GM19328 (cell line): ENCODE data around the gene TNNI3.
"Not testable (repeated sequence)": the region's sequence is repeated elsewhere in the genome, so short reads cannot be mapped to it uniquely, and the experiment has no call there.

Experiments
- ATAC-seq: cut with Tn5 transposase; IDR thresholded peaks from one replicate; pipeline ENCODE4 v1.9.1; 2021; ENCODE audit warnings: mild to moderate bottlenecking, moderate library complexity; ENCODE audit not compliant: unreplicated experiment

Gene TNNI3

DNA sequence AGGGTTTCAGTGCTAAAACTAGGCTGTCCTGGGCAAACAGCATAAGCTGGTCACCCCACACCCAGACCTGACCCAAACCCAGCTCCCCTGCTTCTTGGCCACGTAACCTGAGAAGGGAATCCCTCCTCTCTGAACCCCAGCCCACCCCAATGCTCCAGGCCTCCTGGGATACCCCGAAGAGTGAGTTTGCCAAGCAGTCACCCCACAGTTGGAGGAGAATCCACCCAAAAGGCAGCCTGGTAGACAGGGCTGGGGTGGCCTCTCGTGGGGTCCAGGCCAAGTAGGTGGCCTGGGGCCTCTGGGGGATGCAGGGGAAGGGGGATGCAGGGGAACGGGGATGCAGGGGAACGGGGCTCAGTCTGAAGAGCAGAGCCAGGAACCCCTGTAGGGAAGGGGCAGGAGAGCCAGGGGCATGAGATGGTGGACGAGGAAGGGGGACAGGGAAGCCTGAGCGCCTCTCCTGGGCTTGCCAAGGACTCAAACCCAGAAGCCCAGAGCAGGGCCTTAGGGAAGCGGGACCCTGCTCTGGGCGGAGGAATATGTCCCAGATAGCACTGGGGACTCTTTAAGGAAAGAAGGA, 42.9 kb downstream of the TNNI3 start:
- ATAC-seq: no peak

DNA sequence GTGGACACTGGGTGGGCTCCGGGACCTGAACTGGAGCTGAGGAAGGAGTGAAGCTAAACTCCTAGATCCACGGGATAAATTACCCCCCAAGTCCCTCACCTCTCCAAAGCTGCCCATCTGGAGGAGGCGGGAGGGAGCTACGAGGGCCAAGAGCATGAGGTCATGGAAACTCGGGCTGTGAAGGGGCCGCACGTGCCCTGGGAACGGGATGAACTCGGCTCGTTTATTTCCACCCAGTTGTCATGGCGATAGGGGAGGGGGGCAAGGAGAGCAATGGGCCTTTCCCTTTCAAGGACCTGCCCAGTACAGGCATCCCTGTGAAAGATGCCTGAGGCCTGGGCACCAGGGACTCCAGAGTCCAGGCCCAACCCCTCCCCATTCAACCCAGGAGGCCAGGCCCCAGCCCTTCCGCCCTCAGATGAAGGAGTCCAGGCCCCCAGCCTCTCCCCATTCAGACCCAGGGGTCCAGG, 43.9 kb downstream of the TNNI3 start:
- ATAC-seq: no peak

DNA sequence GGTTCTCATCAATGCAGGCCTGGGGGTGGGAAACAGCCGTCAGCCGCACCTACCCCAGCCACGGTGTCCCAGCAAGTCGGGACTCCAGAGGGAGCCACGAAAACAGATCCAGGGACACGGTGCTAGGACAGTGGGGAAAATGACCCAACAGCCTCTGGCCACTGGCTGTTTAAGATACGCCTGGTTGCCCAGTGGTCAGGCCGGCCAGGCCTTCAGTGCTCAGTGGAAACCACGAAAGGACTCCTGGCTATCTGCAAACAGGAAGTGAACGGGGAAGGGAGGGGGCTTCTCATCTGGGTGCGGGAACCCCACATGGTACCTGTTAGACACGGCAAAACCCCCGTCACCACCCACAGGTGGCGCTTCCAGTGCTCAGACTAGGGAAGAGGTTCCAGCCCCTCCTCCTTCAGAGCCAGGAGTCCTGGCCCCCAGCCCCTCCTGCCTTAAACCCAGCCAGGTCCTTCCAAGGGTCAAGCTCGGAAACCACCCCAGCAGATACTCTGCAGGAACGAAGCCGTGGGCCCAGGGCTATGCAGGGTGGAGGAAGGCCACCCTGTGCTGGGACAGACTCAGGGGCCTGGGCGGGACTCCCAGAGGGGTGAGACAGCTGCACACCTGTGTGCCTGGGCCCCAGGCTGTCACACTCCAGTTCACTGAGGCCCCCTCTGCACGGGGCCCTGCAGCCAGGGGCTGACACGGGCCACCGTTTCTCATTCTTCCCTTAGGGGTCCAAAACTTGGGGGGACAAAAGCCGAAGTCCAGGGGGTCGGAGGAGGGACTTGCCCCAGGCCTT, 44.6 kb downstream of the TNNI3 start:
- ATAC-seq: no peak

DNA sequence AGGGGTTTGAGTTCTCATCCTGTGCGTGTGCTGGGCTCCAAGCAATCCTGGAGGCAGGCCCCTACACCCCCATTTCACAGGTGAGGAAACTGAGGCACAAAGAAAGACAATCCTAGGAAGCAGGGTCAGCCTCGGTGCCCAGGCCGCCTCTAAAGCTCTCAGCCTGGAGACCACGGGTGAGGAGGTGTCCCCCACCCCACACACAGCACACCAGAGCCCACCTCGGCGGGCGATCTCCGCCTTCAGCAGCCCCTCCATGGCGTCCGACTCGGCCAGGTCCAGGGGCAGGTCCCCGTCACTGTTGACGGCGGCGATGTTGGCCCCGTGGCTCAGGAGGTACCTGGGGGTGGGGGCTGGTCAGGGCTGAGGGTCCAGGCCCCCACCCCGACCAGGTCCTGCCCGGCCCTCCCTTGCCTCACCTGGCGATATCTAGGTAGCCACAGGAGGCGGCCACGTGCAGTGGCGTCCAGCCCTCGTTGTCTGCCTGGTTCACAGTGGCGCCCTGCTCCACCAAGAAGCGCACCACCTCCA, 45.2 kb downstream of the TNNI3 start:
- no peak for ATAC-seq

DNA sequence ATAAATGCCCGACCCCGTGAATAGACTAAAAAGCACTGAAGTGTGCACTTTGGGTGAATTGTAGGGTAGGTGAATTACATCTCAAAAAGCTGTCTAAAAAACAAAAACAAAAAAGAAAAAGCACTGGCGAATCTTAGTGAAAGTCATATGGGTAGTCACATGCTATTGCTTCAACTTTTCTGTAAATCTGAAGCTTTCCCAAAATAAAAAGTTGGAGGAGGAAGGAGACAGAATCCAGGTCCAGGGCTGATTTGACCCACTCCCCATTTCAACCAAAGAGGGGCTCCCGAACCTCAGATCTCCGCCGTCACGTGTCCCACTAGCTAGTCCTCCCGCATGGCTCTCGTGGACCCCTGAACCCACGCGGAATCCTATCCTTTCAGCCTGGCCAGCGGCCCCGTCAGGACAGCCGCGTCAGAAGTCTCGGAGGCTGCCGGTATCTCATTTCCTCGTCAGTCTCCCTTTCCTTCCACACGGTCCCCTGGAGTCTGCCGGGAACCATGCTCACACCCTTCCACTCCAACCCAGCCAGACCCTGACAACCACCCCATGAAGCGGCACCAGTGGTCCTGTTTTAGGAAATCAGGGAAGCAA, 46.2 kb downstream of the TNNI3 start:
- ATAC-seq: no peak

DNA sequence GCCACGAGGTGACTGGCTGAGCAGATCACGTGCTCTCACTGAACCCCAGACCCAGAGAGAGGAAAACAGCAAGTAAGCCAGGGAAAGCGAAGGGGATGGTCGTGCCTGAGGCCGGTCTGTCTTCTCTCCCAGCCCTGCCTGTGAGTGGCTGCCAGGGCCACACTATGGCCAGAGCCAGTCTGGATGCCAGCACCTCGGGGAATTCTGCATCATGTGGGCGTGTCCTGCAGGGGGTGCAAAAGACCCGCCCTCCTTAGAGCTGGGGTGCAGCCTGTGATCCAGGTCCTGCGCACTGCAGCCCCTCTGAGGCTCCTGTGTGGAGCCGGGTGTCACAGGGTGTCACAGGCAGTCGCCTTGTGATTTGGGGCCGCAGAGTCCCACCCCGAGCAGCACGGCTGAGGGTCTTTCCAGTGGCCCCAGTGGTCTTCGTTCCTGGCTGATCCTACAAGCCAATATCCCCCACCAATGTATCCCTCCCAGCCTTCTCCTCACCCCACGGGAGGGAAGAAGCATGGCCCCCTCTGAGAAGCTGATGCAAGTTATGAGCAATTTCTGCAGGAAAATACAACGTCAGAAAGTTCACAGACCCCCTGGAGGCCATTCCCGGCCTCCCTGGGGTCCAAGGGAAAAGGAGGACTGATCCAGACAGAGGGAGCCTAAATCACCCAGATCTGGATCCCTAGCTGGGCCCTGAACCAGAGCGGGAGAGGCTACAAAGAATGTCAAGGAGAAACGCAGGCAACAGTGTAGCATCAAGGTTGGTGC, 47.8 kb downstream of the TNNI3 start:
- no peak for ATAC-seq

DNA sequence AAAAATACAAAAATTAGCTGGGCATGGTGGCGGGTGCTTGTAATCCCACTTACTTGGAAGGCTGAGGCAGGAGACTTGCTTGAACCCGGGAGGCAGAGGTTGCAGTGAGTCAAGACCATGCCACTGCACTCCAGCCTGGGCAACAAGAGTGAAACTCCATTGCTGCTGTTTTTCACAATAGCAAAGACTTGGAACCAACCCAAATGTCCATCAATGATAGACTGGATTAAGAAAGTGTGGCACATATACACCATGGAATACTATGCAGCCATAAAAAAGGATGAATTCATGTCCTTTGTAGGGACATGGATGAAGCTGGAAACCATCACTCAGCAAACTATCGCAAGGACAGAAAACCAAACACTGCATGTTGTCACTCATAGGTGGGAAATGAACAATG, 50.3 kb downstream of the TNNI3 start:
- ATAC-seq: not testable (repeated sequence)

DNA sequence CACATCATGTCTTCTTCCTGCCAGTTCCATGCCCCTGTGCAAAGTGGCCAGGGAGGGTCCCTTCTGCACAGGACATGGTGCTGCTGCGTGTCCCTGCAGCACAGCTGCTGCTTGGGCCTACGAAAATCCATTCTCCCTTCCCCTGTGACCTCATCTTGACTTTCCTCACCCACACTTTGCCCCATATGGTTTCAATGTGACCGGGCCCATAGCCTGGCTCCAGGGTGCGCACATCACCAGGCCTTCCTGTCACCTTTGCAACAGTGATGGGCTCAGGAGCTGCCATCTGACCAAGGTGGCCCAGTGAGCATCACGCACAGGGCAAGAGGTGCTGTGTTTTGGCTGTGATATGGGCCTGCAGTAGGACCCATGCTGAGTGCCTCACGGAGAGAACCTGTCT, 50.9 kb downstream of the TNNI3 start:
- ATAC-seq: no peak

DNA sequence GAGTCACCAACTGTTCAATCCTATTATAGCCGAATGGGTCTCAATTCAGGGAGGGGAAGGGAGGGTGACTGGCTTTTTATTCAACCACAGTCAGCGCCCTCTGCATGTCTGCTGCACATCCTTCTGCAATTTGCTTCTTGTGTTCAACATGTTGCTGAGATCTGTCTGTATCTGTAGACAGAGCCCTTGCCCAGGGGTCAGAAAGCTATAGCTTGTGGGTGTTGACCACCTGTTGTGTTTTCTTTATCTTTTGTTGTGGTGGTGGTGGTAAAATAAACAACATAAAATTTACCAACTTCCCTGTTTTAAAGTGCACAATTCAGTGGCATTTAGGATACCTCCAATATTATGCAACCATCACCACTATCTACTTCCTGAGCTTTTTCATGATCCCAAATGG, 52.3 kb downstream of the TNNI3 start:
- ATAC-seq: no peak

DNA sequence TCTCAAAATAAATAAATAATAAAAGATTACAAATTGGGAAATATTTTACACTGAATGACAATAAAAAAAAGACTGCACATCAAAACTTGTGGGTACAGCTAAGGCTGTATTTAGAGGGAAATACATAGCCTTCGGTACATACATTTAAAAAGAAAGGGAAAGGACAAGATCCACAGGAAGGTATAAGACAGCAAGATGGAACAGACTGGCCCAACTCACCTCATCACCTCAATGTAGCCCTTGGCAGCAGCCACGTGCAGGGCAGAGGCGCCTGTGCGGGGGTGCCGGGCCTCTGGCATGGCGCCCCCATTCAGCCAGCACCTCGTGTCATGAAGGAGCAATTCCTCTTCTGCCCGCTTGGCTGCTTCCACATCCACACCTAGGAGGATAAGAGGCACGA, 54.3 kb downstream of the TNNI3 start:
- no peak for ATAC-seq
